Ovary (tissue), 9 donors: ENCODE results near the gene FGFRL1. TPM values are rescaled to one million over a fixed set of nuclear protein-coding genes. Genes with fewer than 3 reads are reported as not detected.

Experiments used
- DNase-seq, 5 donors: peaks; one replicate each; pipeline ENCODE4 v3.0.0-alpha.2; 2019 to 2020
- H3K27ac ChIP-seq, 2 donors: fragments of 200-600 bp; one replicate each; pipeline versions ENCODE4 v1.5.1 to v1.8.0; 2019 to 2022
- H3K27me3 ChIP-seq: fragments of 200-600 bp; one replicate; pipeline ENCODE4 v1.8.0; 2022
- H3K36me3 ChIP-seq: fragments of 200-600 bp; sonication (generic); one replicate; pipeline ENCODE4 v1.5.1; 2019
- H3K4me1 ChIP-seq: one replicate; pipeline ENCODE4 v1.8.1; 2013; ENCODE audit warnings: mild to moderate bottlenecking, moderate library complexity; ENCODE audit not compliant: insufficient read depth
- H3K4me3 ChIP-seq: fragments of 200-600 bp; sonication (generic); one replicate; pipeline ENCODE4 v1.5.1; 2017
- H3K9me3 ChIP-seq, 2 donors: fragments of 200-600 bp in 1 of 2; sonication (generic) in 1 of 2; one replicate each; pipeline versions ENCODE4 v1.5.1 to v1.8.1; 2013 to 2019; ENCODE audit warnings: mild to moderate bottlenecking in 1 of 2, moderate library complexity in 1 of 2
- CTCF ChIP-seq, 3 donors: fragments of 450-650 bp in 2 of 3; fragments of 200-600 bp in 1 of 3; IDR thresholded peaks; one replicate each; pipeline versions ENCODE4 v1.5.1 to v1.8.0; 2016 to 2022; ENCODE audit warnings: antibody characterized with exemption in 3 of 3, mild to moderate bottlenecking in 1 of 3
- EP300 ChIP-seq: sonication (generic); formaldehyde crosslinking; IDR thresholded peaks from one replicate; pipeline ENCODE4 v1.6.1; 2017; ENCODE audit warnings: antibody characterized with exemption
- POLR2A ChIP-seq: fragments of 450-650 bp; IDR thresholded peaks from one replicate; pipeline ENCODE4 v1.6.1; 2017; ENCODE audit warnings: antibody characterized with exemption, mild to moderate bottlenecking, moderate library complexity
- WGBS, 3 donors: extraction: QIAGEN DNeasy Blood & Tissue Kit in 1 of 3; methylation state at CpG; one replicate each; pipeline versions ENCODE4 v1.1.5 to v1.1.7; 2013 to 2017; 5-methylcytosine and 5-hydroxymethylcytosine counted together
- intact Hi-C, 4 donors: fragments of 100-400 bp; cut with DNase I; formaldehyde crosslinking; loops; one replicate each; pipeline versions ENCODE4 v1.11.0 to v1.15.1; 2022 to 2023
- polyA plus RNA-seq, 2 donors: library from polyadenylated mRNA; stranded (reverse); fragments of 200-250 nt in 1 of 2; fragments of 350-450 nt in 1 of 2; fragmentation: Illumina TruSeq in 1 of 2; extraction: RNeasy Lipid Tissue Mini Kit (QIAGEN cat#74804) in 1 of 2; gene quantifications; one replicate each; pipeline ENCODE4 v1.2.3, GENCODE V29; 2013 to 2014
- total RNA-seq, 7 donors: library from RNA; depleted of rRNA in 2 of 7; stranded (reverse); fragments of >200 nt in 2 of 7; fragmentation: NEBNext Ultra II Directional in 3 of 7; extraction: Animal tissue kit (Norgen Biotek cat#: 25700) in 3 of 7; gene quantifications; one replicate each; pipeline versions ENCODE4 v1.1.0 to v1.2.4, GENCODE V29; 2016 to 2023
- donor health status: DM: no; HTN: no; CAD: no; lungs with moderate emphysema.
- donor health status: DM: no; HTN: no; CAD: no.
- donor health status: Bipolar disorder and iron deficiency.
- donor health status: DM: yes; HTN: yes; CAD: no.
- donor health status: DM: no; HTN: no; CAD: no.
- donor health status: DM: yes; HTN: yes; CAD: no.

FGFRL1 gene
- total and polyA plus RNA-seq, 9 donors = 23.4 to 59.1 (median 38.7) TPM

GRCh38 chr4:991451-992296 is 19.8 kb upstream of the FGFRL1 start:
- WGBS, 3 donors = 91 to 94% (median 93%) methylated on average over 48 to 50 of the region's 50 CpGs
- peak in 1 of 5 donors; percentile 36 for DNase-seq
- H3K9me3 ChIP-seq = no peaks in the 10 kb centered on the region
- TF ChIP-seq EP300 = no peak
- no peak for TF ChIP-seq CTCF (IDR thresholded peaks at IDR 0.05)
- no peak for TF ChIP-seq POLR2A
- H3K4me1 ChIP-seq = peaks cover 10% of the 10 kb centered on the region
- no peak overlapping the region for H3K27ac ChIP-seq
- H3K36me3 ChIP-seq = no peaks in the 10 kb centered on the region
- intact Hi-C loops = no loop called here
- no peaks in the 10 kb centered on the region for H3K27me3 ChIP-seq
- no peak overlapping the region for H3K4me3 ChIP-seq

- H3K36me3 ChIP-seq = no peaks in the 10 kb centered on the region
- no peak overlapping the region for H3K27ac ChIP-seq
- peaks cover 8% of the 10 kb centered on the region for H3K4me1 ChIP-seq
- no peaks in the 10 kb centered on the region for H3K9me3 ChIP-seq
- no peaks in the 10 kb centered on the region for H3K27me3 ChIP-seq
- no peak overlapping the region for H3K4me3 ChIP-seq
- intact Hi-C loops = no loop called here
- WGBS, 3 donors = 52 to 78% (median 59%) methylated on average over 23 to 25 of the region's 25 CpGs
- no peak for TF ChIP-seq CTCF (IDR thresholded peaks at IDR 0.05)
- TF ChIP-seq EP300 = no peak
- no peak for TF ChIP-seq POLR2A
- peak in 1 of 5 donors; percentile 50 for DNase-seq
Measured at GRCh38 chr4:992297-993110, 18.9 kb upstream of the FGFRL1 start.

GRCh38 chr4:993111-994029 is 18.1 kb upstream of the FGFRL1 start, which contains the start of gene SLC26A1:
Gene SLC26A1 (minus strand): TSS chr4:993404. CDS start chr4:991703, 1,701 bp downstream.
- no peak within 1 kb of the TSS for H3K4me3 ChIP-seq
- peak in 1 of 5 donors; percentile 39 for DNase-seq
- no peaks in the 10 kb centered on the region for H3K9me3 ChIP-seq
- no peaks in the 10 kb centered on the region for H3K27me3 ChIP-seq
- intact Hi-C loops = no loop called here
- TF ChIP-seq CTCF (IDR thresholded peaks at IDR 0.05) (no peak), EP300 (no peak), POLR2A (no peak)
- H3K27ac ChIP-seq = no peak within 1 kb of the TSS
- 84 to 91% (median 84%) methylated on average over 36 to 37 of the region's 37 CpGs for WGBS, 3 donors
- H3K4me1 ChIP-seq = peaks cover 7% of the 10 kb centered on the region
- no peaks in the 10 kb centered on the region for H3K36me3 ChIP-seq
